Right lobe of liver (tissue), 6 donors: ENCODE data around the gene ELP6. TPM values are rescaled to one million over a fixed set of nuclear protein-coding genes. Genes with fewer than 3 reads are reported as not detected.
A peak's percentile ranks its signal among the peaks of the same experiment; 100 is the strongest.

ENCODE experiments used
- ATAC-seq, 4 donors: fragments of 200-7000 bp; cut with Tn5 transposase; one replicate each; pipeline ENCODE4 v1.9.1; 2020; ENCODE audit warnings: mild to moderate bottlenecking in 4 of 4, moderate library complexity in 4 of 4
- DNase-seq, 3 donors: peaks; one replicate each; pipeline ENCODE4 v3.0.0-alpha.2; 2020
- H3K27ac ChIP-seq, 3 donors: fragments of 200-600 bp; one replicate each; pipeline ENCODE4 v1.8.0; 2022
- H3K27me3 ChIP-seq, 2 donors: fragments of 200-600 bp; one replicate each; pipeline ENCODE4 v1.8.0; 2022
- H3K36me3 ChIP-seq, 4 donors: fragments of 200-600 bp; sonication (generic) in 1 of 4; one replicate each; pipeline versions ENCODE4 v1.5.1 to v1.8.0; 2017 to 2022; ENCODE audit warnings: control low read depth in 1 of 4
- H3K4me1 ChIP-seq, 4 donors: fragments of 200-600 bp; sonication (generic) in 1 of 4; one replicate each; pipeline versions ENCODE4 v1.5.1 to v1.8.0; 2017 to 2022; ENCODE audit warnings: control low read depth in 1 of 4
- H3K4me3 ChIP-seq, 3 donors: fragments of 200-600 bp; one replicate each; pipeline ENCODE4 v1.8.0; 2022
- H3K9me3 ChIP-seq, 4 donors: fragments of 200-600 bp; sonication (generic) in 1 of 4; one replicate each; pipeline versions ENCODE4 v1.5.1 to v1.8.0; 2017 to 2022; ENCODE audit warnings: control low read depth in 1 of 4
- CTCF ChIP-seq, 4 donors: fragments of 200-600 bp in 3 of 4; fragments of 450-650 bp in 1 of 4; IDR thresholded peaks; one replicate each; pipeline versions ENCODE4 v1.5.1 to v1.8.0; 2016 to 2022; ENCODE audit warnings: antibody characterized with exemption in 4 of 4, mild to moderate bottlenecking in 2 of 4
- POLR2A ChIP-seq: fragments of 450-650 bp; IDR thresholded peaks from one replicate; pipeline ENCODE4 v1.6.1; 2017; ENCODE audit warnings: antibody characterized with exemption, mild to moderate bottlenecking
- WGBS: methylation state at CpG from one replicate; pipeline ENCODE4 v1.1.6; 2018; ENCODE audit warnings: low coverage, low lambda C conversion rate; ENCODE audit not compliant: insufficient coverage; ENCODE audit errors: missing lambda C conversion rate; 5-methylcytosine and 5-hydroxymethylcytosine counted together
- intact Hi-C, 2 donors: fragments of 100-400 bp; cut with DNase I; formaldehyde crosslinking; loops; one replicate each; pipeline versions ENCODE4 v1.11.2 to v1.14.1; 2022
- long read RNA-seq: library from polyadenylated mRNA; unstranded; transcript quantifications from one replicate; pipeline ENCODE4 v2.0.0, GENCODE V29; 2019
- total RNA-seq, 6 experiments: library from RNA; depleted of rRNA in 2 of 6; stranded (reverse); fragments of >200 nt in 2 of 6; fragmentation: NEBNext Ultra II Directional in 3 of 6; extraction: Animal tissue kit (Norgen Biotek cat#: 25700) in 3 of 6; gene quantifications; one replicate each; pipeline versions ENCODE4 v1.1.0 to v1.2.4, GENCODE V29; 2016 to 2023
- donor health status: DM: no; HTN: yes; CAD: no.
- donor health status: DM: no; HTN: no; CAD: no.
- donor health status: DM: no; HTN: no; CAD: no.
- donor health status: DM: no; HTN: yes; CAD: no.
- donor health status: DM: no; HTN: yes; CAD: no.

The ELP6 gene
- total RNA-seq = 10 to 100 TPM; 10.1 to 18.1 (median 13.9) TPM
- long read RNA-seq, partial matches to known transcripts = 1 of 8 reads
- long read RNA-seq, other reads (novel, unspliced or antisense) = 2 of 8 reads

GRCh38 chr3:47513125-47513929, at the start of gene ELP6:
TSS of gene ELP6 (minus strand) at chr3:47513712. CDS start at chr3:47513590, 122 bp downstream.
- Histone ChIP-seq H3K27ac (peak within 1 kb of the TSS; percentile 88 to 93 (median 92)), H3K9me3 (no peaks in the 10 kb centered on the region), H3K4me3 (peak within 1 kb of the TSS; percentile 72 to 81 (median 79)), H3K27me3 (no peaks in the 10 kb centered on the region), H3K36me3 (peaks cover 0 to 9% (median 2%) of the 10 kb centered on the region in 4 donors), H3K4me1 (peaks cover 0 to 17% (median 0%) of the 10 kb centered on the region in 4 donors)
- DNase-seq = peak; percentile 96 to 98 (median 98)
- WGBS = 0% methylated on average over 17 of the region's 71 CpGs
- TF ChIP-seq POLR2A = peak; percentile 52
- TF ChIP-seq CTCF (IDR thresholded peaks at IDR 0.05) = peak; percentile 25 to 39 (median 29)
- peak; percentile 97 to 99 (median 98) for ATAC-seq
- intact Hi-C loops = no loop called here

- Histone ChIP-seq H3K4me3 (no peak overlapping the region), H3K9me3 (no peaks in the 10 kb centered on the region), H3K36me3 (no peaks in the 10 kb centered on the region), H3K27ac (no peak overlapping the region), H3K27me3 (no peaks in the 10 kb centered on the region), H3K4me1 (no peaks in the 10 kb centered on the region)
- WGBS = 81% methylated on average over 2 of the region's 2 CpGs
- TF ChIP-seq CTCF (IDR thresholded peaks at IDR 0.05) = no peak
- TF ChIP-seq POLR2A = no peak
- no peak for DNase-seq
- no peak for ATAC-seq
- intact Hi-C loops = no loop called here
Measured at GRCh38 chr3:47556351-47556750, 42.8 kb upstream of the ELP6 start.

- ATAC-seq (no peak), DNase-seq (no peak)
- Histone ChIP-seq H3K27me3 (no peaks in the 10 kb centered on the region), H3K4me3 (no peak overlapping the region), H3K4me1 (no peaks in the 10 kb centered on the region), H3K9me3 (no peaks in the 10 kb centered on the region), H3K27ac (no peak overlapping the region), H3K36me3 (no peaks in the 10 kb centered on the region)
- 71% methylated on average over 1 of the region's 6 CpGs for WGBS
- intact Hi-C loops = no loop called here
- TF ChIP-seq POLR2A = no peak
- TF ChIP-seq CTCF (IDR thresholded peaks at IDR 0.05) = no peak
Measured at GRCh38 chr3:47554335-47554734, 40.8 kb upstream of the ELP6 start.

GRCh38 chr3:47553407-47553806, 39.9 kb upstream of the ELP6 start:
- Histone ChIP-seq H3K4me1 (no peaks in the 10 kb centered on the region), H3K27ac (no peak overlapping the region), H3K9me3 (no peaks in the 10 kb centered on the region), H3K27me3 (no peaks in the 10 kb centered on the region), H3K4me3 (no peak overlapping the region), H3K36me3 (no peaks in the 10 kb centered on the region)
- no peak for TF ChIP-seq CTCF (IDR thresholded peaks at IDR 0.05)
- no peak for TF ChIP-seq POLR2A
- ATAC-seq (no peak), DNase-seq (no peak)
- intact Hi-C loops = no loop called here
- 88% methylated on average over 7 of the region's 7 CpGs for WGBS
